ENCODE results near the gene SPAG16. TPM values are rescaled to one million over a fixed set of nuclear protein-coding genes. Genes with fewer than 3 reads are reported as not detected.

Gene SPAG16
- total and polyA plus RNA-seq, 2 of the 13 experiments (the other 11 are each of a cell fraction or from before 2014, with no cell fraction given), result 9.6 to 26.5 TPM

- TF ChIP-seq ZNF839 (CRISPR knock-in tag; IDR thresholded peaks at IDR 0.05; ENCODE audit: borderline replicate concordance) (peak; percentile 94; the same call in 1 of the 2 replicates), YEATS4 (CRISPR knock-in tag; IDR thresholded peaks at IDR 0.05; ENCODE audit: borderline replicate concordance) (peak; percentile 92), ZFP36L1 (CRISPR knock-in tag; IDR thresholded peaks at IDR 0.05) (0 out of 2 replicates have a peak, but pooled peaks have one; percentile 69), ZFP41 (CRISPR knock-in tag; IDR thresholded peaks at IDR 0.05; ENCODE audit: borderline replicate concordance) (peak; percentile 89; the same call in 1 of the 2 replicates), MTF2 (CRISPR knock-in tag; IDR thresholded peaks at IDR 0.05; ENCODE audit: borderline replicate concordance) (peak; percentile 89), ZIK1 (CRISPR knock-in tag; IDR thresholded peaks at IDR 0.05; ENCODE audit: borderline replicate concordance, low read depth) (no peak), LRRFIP1 (CRISPR knock-in tag; conservative IDR thresholded peaks at IDR 0.05) (0 out of 2 replicates have a peak, but pooled peaks have one; percentile 75), SRSF4 (IDR thresholded peaks at IDR 0.05; ENCODE audit: low read depth, low read length, poor library complexity, severe bottlenecking) (no peak), ZNF383 (CRISPR knock-in tag; IDR thresholded peaks at IDR 0.05; ENCODE audit: borderline replicate concordance) (peak; percentile 92), CHD4 (IDR thresholded peaks at IDR 0.05; ENCODE audit: borderline replicate concordance, low read length) (no peak), ZFP37 (CRISPR knock-in tag; IDR thresholded peaks at IDR 0.05; ENCODE audit: borderline replicate concordance) (no peak), MEIS2 (CRISPR knock-in tag; IDR thresholded peaks at IDR 0.05) (peak; percentile 21; the same call in 1 of the 2 replicates), JUND (CRISPR knock-in tag; IDR thresholded peaks at IDR 0.05) (no peak)
- TF ChIP-seq, protein P1, sequence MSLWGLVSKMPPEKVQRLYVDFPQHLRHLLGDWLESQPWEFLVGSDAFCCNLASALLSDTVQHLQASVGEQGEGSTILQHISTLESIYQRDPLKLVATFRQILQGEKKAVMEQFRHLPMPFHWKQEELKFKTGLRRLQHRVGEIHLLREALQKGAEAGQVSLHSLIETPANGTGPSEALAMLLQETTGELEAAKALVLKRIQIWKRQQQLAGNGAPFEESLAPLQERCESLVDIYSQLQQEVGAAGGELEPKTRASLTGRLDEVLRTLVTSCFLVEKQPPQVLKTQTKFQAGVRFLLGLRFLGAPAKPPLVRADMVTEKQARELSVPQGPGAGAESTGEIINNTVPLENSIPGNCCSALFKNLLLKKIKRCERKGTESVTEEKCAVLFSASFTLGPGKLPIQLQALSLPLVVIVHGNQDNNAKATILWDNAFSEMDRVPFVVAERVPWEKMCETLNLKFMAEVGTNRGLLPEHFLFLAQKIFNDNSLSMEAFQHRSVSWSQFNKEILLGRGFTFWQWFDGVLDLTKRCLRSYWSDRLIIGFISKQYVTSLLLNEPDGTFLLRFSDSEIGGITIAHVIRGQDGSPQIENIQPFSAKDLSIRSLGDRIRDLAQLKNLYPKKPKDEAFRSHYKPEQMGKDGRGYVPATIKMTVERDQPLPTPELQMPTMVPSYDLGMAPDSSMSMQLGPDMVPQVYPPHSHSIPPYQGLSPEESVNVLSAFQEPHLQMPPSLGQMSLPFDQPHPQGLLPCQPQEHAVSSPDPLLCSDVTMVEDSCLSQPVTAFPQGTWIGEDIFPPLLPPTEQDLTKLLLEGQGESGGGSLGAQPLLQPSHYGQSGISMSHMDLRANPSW (CRISPR knock-in tag; IDR thresholded peaks at IDR 0.05; ENCODE audit: borderline replicate concordance), result peak; percentile 83; the same call in 1 of the 2 replicates
- TF ChIP-seq, protein P2, sequence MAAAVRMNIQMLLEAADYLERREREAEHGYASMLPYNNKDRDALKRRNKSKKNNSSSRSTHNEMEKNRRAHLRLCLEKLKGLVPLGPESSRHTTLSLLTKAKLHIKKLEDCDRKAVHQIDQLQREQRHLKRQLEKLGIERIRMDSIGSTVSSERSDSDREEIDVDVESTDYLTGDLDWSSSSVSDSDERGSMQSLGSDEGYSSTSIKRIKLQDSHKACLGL (CRISPR knock-in tag; IDR thresholded peaks at IDR 0.05), result peak; percentile 89
- TF ChIP-seq, protein P3, sequence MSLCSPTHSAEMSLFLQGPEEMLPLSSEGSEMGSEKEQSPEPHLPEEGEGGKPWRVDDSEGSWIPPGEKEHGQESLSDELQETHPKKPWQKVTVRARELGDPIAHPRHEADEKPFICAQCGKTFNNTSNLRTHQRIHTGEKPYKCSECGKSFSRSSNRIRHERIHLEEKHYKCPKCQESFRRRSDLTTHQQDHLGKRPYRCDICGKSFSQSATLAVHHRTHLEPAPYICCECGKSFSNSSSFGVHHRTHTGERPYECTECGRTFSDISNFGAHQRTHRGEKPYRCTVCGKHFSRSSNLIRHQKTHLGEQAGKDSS (CRISPR knock-in tag; IDR thresholded peaks at IDR 0.05; ENCODE audit: borderline replicate concordance, low read depth), result no peak; the same call in 1 of the 2 replicates
- TF ChIP-seq, protein P4, sequence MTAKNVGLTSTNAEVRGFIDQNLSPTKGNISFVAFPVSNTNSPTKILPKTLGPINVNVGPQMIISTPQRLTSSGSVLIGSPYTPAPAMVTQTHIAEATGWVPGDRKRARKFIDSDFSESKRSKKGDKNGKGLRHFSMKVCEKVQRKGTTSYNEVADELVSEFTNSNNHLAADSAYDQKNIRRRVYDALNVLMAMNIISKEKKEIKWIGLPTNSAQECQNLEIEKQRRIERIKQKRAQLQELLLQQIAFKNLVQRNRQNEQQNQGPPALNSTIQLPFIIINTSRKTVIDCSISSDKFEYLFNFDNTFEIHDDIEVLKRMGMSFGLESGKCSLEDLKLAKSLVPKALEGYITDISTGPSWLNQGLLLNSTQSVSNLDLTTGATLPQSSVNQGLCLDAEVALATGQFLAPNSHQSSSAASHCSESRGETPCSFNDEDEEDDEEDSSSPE (CRISPR knock-in tag; IDR thresholded peaks at IDR 0.05), result peak; percentile 92
These were observed at the start of gene SPAG16 (continued) for GRCh38 chr2:213284105-213285090.
